Neural crest cell (in vitro differentiated cells): ENCODE results near the gene EFNB1. TPM values are rescaled to one million over a fixed set of nuclear protein-coding genes. Genes with fewer than 3 reads are reported as not detected.

Source experiments
- DNase-seq: peaks from one replicate; pipeline ENCODE4 v3.0.0; 2021; ENCODE audit warnings: low read depth, mixed read lengths, low spot score
- H3K27ac Mint-ChIP-seq: one replicate; pipeline ENCODE4 v1.8.0; 2021; ENCODE audit warnings: mild to moderate bottlenecking, mixed read lengths; ENCODE audit not compliant: unreplicated experiment
- H3K27me3 Mint-ChIP-seq: 2 replicates; pipeline ENCODE4 v1.8.0; 2021; ENCODE audit warnings: low read depth, mild to moderate bottlenecking, mixed read lengths
- H3K36me3 Mint-ChIP-seq: 2 replicates; pipeline ENCODE4 v1.8.0; 2021; ENCODE audit warnings: low read depth, mild to moderate bottlenecking, mixed read lengths
- H3K4me1 Mint-ChIP-seq: 2 replicates; pipeline ENCODE4 v1.8.0; 2021; ENCODE audit warnings: mixed read lengths
- H3K4me3 Mint-ChIP-seq: one replicate; pipeline ENCODE4 v1.8.0; 2021; ENCODE audit warnings: mild to moderate bottlenecking, mixed read lengths
- H3K9me3 Mint-ChIP-seq: 2 replicates; pipeline ENCODE4 v1.8.0; 2021; ENCODE audit warnings: mixed read lengths
- CTCF ChIP-seq: fragments of 200-600 bp; sonication (generic); conservative IDR thresholded peaks from 2 replicates; pipeline ENCODE4 v1.5.0; 2021; ENCODE audit warnings: antibody characterized with exemption, mild to moderate bottlenecking
- total RNA-seq: library from RNA; stranded (reverse); gene quantifications from 2 replicates; pipeline ENCODE4 v1.2.1, GENCODE V29; 2021

The EFNB1 gene
- total RNA-seq, 1 donor from 2014 or later, result 33.8 TPM

GRCh38 chrX:68848189-68848940 lies 19.5 kb downstream of the EFNB1 start:
- Mint-ChIP-seq H3K27me3 (no peaks in the 10 kb centered on the region), H3K4me3 (no peak overlapping the region), H3K27ac (no peak overlapping the region), H3K36me3 (no peaks in the 10 kb centered on the region), H3K4me1 (peaks cover 50% of the 10 kb centered on the region), H3K9me3 (no peaks in the 10 kb centered on the region)
- TF ChIP-seq CTCF, result no peak
- DNase-seq, result no peak

GRCh38 chrX:68851082-68851481 lies 22.3 kb downstream of the EFNB1 start:
- no peak overlapping the region for H3K4me3 Mint-ChIP-seq
- no peaks in the 10 kb centered on the region for H3K27me3 Mint-ChIP-seq
- no peak overlapping the region for H3K27ac Mint-ChIP-seq
- TF ChIP-seq CTCF, result no peak
- no peaks in the 10 kb centered on the region for H3K9me3 Mint-ChIP-seq
- peaks cover 49% of the 10 kb centered on the region for H3K4me1 Mint-ChIP-seq
- H3K36me3 Mint-ChIP-seq, result no peaks in the 10 kb centered on the region
- DNase-seq, result no peak

DNA sequence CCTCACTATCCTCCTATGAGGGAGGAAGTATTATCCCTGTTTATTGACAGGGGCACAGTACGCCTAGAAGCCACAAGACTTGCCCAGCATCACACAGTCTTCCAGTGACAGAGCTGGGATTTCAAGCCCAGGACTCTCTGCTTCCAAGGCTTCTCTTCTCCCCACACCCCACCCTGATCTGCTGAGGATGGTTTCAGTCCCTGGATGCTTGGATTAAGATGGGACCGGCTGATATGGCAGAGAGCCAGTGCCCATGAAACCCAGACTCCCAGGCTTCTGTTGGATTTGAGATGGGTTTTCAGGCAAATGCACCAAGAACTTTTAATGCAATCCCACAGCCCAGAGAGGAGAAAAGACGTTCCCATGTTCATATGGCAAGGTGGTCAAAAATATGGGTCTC lies 23.2 kb downstream of the EFNB1 start:
- DNase-seq, result no peak
- no peaks in the 10 kb centered on the region for H3K36me3 Mint-ChIP-seq
- H3K4me1 Mint-ChIP-seq, result peaks cover 39% of the 10 kb centered on the region
- no peak overlapping the region for H3K27ac Mint-ChIP-seq
- TF ChIP-seq CTCF, result no peak
- H3K4me3 Mint-ChIP-seq, result no peak overlapping the region
- peaks cover 3% of the 10 kb centered on the region for H3K9me3 Mint-ChIP-seq
- H3K27me3 Mint-ChIP-seq, result no peaks in the 10 kb centered on the region

GRCh38 chrX:68853665-68854251 lies 24.9 kb downstream of the EFNB1 start:
- no peak overlapping the region for H3K27ac Mint-ChIP-seq

GRCh38 chrX:68865300-68865699 lies 36.5 kb downstream of the EFNB1 start:
- no peak for DNase-seq
- no peak for TF ChIP-seq CTCF
- Mint-ChIP-seq H3K27me3 (no peaks in the 10 kb centered on the region), H3K27ac (no peak overlapping the region), H3K4me3 (no peak overlapping the region), H3K9me3 (no peaks in the 10 kb centered on the region), H3K4me1 (peaks cover 17% of the 10 kb centered on the region), H3K36me3 (no peaks in the 10 kb centered on the region)

More at GRCh38 chrX:68853665-68854251, 24.9 kb downstream of the EFNB1 start:
- TF ChIP-seq CTCF, result no peak
- peaks cover 24% of the 10 kb centered on the region for H3K4me1 Mint-ChIP-seq
- no peaks in the 10 kb centered on the region for H3K36me3 Mint-ChIP-seq
- DNase-seq, result no peak
- no peak overlapping the region for H3K4me3 Mint-ChIP-seq
- peaks cover 3% of the 10 kb centered on the region for H3K9me3 Mint-ChIP-seq
- no peaks in the 10 kb centered on the region for H3K27me3 Mint-ChIP-seq
